Measurements from ENCODE around the gene KLHL7.

Gene KLHL7

DNA sequence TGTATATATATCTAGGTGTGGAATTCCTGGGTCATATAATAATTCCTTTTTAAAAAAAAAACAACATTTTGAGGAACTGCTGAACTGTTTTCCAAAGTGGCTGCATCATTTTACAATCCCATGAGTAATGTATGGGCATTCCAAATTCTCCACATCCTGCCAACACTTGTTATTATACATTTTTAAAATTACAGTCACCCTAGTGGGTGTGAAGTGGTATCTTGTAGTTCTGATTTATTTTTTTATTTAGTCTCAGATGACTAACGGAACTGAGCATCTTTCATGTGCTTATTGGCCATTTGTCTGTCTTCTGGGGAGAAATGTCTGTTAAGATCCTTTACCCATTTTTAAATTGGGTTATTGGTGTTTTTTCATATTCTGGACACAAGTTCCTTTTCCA, 12.0 kb upstream of the KLHL7 start:
- Histone ChIP-seq H3K36me3 (no peaks in the 10 kb centered on the region), H3K27ac (no peak overlapping the region), H3K27me3 (ENCODE audit: insufficient read depth, low read depth, severe bottlenecking) (no peaks in the 10 kb centered on the region), H3K4me3 (ENCODE audit: low read depth, low read length) (no peak overlapping the region), H3K9me3 (ENCODE audit: severe bottlenecking) (peaks cover 6% of the 10 kb centered on the region)
- DNase-seq = no peak
- TF ChIP-seq CTCF (IDR thresholded peaks at IDR 0.05; ENCODE audit: low read depth, low read length) = no peak

DNA sequence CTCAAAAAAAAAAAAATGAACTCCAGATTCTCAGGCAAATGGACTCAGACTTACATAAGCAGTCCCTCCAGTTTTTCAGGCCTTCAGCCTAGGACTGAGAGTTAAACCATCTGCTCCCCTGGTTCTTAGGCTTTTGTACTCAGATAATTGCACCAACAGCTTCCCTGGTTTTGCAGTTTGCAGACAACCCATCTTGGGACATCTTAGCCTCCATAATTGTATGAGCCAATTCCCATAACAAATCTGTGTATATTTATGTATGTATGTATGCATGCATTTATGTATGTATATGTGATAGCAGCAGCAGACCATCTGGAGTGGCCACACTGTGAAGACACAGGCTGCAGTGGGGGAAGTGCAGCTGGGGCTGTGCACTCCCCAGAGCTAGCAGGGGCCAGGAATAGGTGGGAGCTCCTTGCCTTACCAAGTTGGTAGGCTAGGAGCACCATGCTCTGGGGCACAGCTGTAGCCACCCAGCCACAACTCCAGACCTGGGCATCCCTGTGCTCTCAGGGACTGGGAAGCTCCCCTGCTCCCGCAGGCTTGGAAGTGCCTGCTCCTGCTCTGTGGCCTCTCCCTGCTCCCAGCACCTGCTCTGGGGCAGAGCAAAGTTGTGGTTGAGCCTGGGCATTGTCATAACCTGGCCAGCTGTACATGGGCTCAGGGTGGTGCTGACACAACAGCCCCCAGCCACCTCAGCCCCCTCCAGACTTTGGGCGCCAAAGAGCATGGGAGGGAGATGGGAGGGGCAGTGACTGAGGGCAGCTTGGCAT, 8.9 kb upstream of the KLHL7 start:
- H3K36me3 ChIP-seq = no peaks in the 10 kb centered on the region
- no peak for TF ChIP-seq CTCF (IDR thresholded peaks at IDR 0.05; ENCODE audit: low read depth, low read length)

GRCh38 chr7:23098029-23098428, 7.6 kb upstream of the KLHL7 start:
- Histone ChIP-seq H3K27ac (no peak overlapping the region), H3K27me3 (ENCODE audit: insufficient read depth, low read depth, severe bottlenecking) (no peaks in the 10 kb centered on the region), H3K36me3 (no peaks in the 10 kb centered on the region), H3K4me3 (ENCODE audit: low read depth, low read length) (no peak overlapping the region), H3K9me3 (ENCODE audit: severe bottlenecking) (peaks cover 6% of the 10 kb centered on the region)
- DNase-seq = no peak
- no peak for TF ChIP-seq CTCF (IDR thresholded peaks at IDR 0.05; ENCODE audit: low read depth, low read length)

More for the DNA sequence above, 8.9 kb upstream of the KLHL7 start:
- Histone ChIP-seq H3K4me3 (ENCODE audit: low read depth, low read length) (no peak overlapping the region), H3K27me3 (ENCODE audit: insufficient read depth, low read depth, severe bottlenecking) (no peaks in the 10 kb centered on the region), H3K27ac (no peak overlapping the region), H3K9me3 (ENCODE audit: severe bottlenecking) (peaks cover 6% of the 10 kb centered on the region)
- no peak for DNase-seq

DNA sequence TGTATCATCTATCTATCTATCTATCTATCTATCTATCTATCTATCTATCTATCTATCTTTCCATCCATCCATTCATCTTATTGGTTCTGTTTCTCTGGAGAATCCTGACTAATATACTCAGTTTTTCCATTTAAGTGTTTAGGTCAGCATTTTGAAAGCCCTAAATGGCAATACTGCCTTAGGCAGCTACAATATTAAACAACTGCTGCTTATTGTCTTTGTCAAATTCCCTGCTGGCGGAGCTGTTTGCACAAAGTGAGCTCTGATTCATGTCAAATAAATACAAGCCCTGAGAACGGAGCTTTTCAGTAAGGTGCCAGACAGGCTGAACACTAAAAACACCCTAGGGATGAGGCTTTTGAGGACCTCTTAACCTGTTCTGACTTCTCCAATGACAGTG, 7.1 kb upstream of the KLHL7 start:
- DNase-seq = no peak
- no peak overlapping the region for H3K4me3 ChIP-seq (ENCODE audit: low read depth, low read length)
- H3K9me3 ChIP-seq (ENCODE audit: severe bottlenecking) = peaks cover 6% of the 10 kb centered on the region
- no peaks in the 10 kb centered on the region for H3K27me3 ChIP-seq (ENCODE audit: insufficient read depth, low read depth, severe bottlenecking)
- TF ChIP-seq CTCF (IDR thresholded peaks at IDR 0.05; ENCODE audit: low read depth, low read length) = no peak
- no peaks in the 10 kb centered on the region for H3K36me3 ChIP-seq
- no peak overlapping the region for H3K27ac ChIP-seq

DNA sequence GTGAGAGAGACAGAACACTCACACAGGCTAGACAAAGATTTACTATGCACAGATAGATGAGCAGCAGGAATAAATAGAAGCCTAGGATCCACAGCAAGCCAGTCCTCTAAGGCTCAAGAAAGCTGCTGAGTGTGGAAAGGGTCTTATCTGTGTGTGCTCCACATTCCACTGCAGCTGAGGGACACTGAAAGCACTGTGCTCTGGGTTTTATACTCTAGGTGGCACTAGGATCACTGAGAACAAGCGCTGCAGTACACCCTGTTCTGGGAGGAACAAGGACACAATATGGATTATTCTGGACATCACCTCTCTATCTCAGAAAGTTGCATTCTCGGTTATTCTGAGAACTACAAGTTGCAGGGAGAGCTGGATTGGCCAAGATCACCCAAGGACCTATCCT, 4.9 kb upstream of the KLHL7 start:
- peak; percentile 73 for TF ChIP-seq CTCF (IDR thresholded peaks at IDR 0.05; ENCODE audit: low read depth, low read length)
- H3K27me3 ChIP-seq (ENCODE audit: insufficient read depth, low read depth, severe bottlenecking) = no peaks in the 10 kb centered on the region
- no peak overlapping the region for H3K4me3 ChIP-seq (ENCODE audit: low read depth, low read length)
- peaks cover 3% of the 10 kb centered on the region for H3K9me3 ChIP-seq (ENCODE audit: severe bottlenecking)
- H3K27ac ChIP-seq = no peak overlapping the region
- peak; percentile 52 for DNase-seq
- peaks cover under 1% of the 10 kb centered on the region; the same call in 1 of the 2 replicates for H3K36me3 ChIP-seq

Data from WERI-Rb-1 (cell line).